H1 (cell line): Measurements from ENCODE around the gene TBC1D22A. TPM values are rescaled to one million over a fixed set of nuclear protein-coding genes. Genes with fewer than 3 reads are reported as not detected.

Experiments
- CTCF ChIA-PET: fragments of 300-600 bp; sonication (Branson Sonifier 250); formaldehyde crosslinking; loops from one replicate; lab custom pipeline; 2021; ENCODE audit not compliant: partially characterized antibody; lab: Charles Lee
- POLR2A ChIA-PET: fragments of 300-600 bp; sonication (Branson Sonifier 250); formaldehyde crosslinking; loops from one replicate; lab custom pipeline; 2021; ENCODE audit warnings: inconsistent platforms; ENCODE audit not compliant: partially characterized antibody; lab: Charles Lee
- DNase-seq, 2 experiments: peaks; one replicate each; pipeline versions ENCODE4 v3.0.0 to v3.0.0-alpha.2; 2010 to 2022; ENCODE audit warnings: low spot score in 2 of 2, low read depth in 1 of 2, mixed read lengths in 1 of 2
- FAIRE-seq: peaks from 2 replicates; lab custom pipeline; 2011; peaks lifted over from hg19 to GRCh38; lab: Jason Lieb, UNC
- H2AFZ ChIP-seq: 2 replicates; pipeline ENCODE4 v1.8.1; 2012; ENCODE audit warnings: low read length, inconsistent platforms
- H2AK5ac ChIP-seq: 2 replicates; pipeline ENCODE4 v1.6.1; 2013; ENCODE audit warnings: low read depth, low read length
- H2BK120ac ChIP-seq: replicated peaks from 2 replicates; pipeline ENCODE3; 2013; ENCODE audit warnings: low read depth, low read length, inconsistent platforms
- H2BK12ac ChIP-seq: 2 replicates; pipeline ENCODE4 v1.6.1; 2013; ENCODE audit warnings: low read depth, low read length
- H2BK15ac ChIP-seq: 2 replicates; pipeline ENCODE4 v1.6.1; 2013; ENCODE audit warnings: low read length
- H2BK20ac ChIP-seq: 2 replicates; pipeline ENCODE4 v1.6.1; 2013; ENCODE audit warnings: low read length
- H2BK5ac ChIP-seq: 2 replicates; pipeline ENCODE4 v1.6.1; 2013; ENCODE audit warnings: low read depth, low read length
- H3K14ac ChIP-seq: 2 replicates; pipeline ENCODE4 v1.6.1; 2013; ENCODE audit warnings: inconsistent platforms; ENCODE audit not compliant: insufficient read length
- H3K18ac ChIP-seq: 2 replicates; pipeline ENCODE4 v1.6.1; 2013; ENCODE audit warnings: low read length; ENCODE audit errors: extremely low read depth
- H3K23ac ChIP-seq: 2 replicates; pipeline ENCODE4 v1.6.1; 2013; ENCODE audit warnings: inconsistent platforms; ENCODE audit not compliant: insufficient read length
- H3K23me2 ChIP-seq: 2 replicates; pipeline ENCODE4 v1.6.1; 2013; ENCODE audit warnings: low read depth, low read length
- H3K27ac ChIP-seq: 2 replicates; pipeline ENCODE4 v1.6.1; 2011; ENCODE audit warnings: low read depth, low read length, inconsistent platforms
- H3K27me3 ChIP-seq, 4 experiments: replicated peaks in 1 of 4; 1 replicate in 1 of 4; 2 replicates in 3 of 4; pipeline versions ENCODE4 v1.6.1 to v1.8.1; 2011 to 2013; ENCODE audit warnings: low read length in 3 of 4, mild to moderate bottlenecking in 3 of 4, inconsistent platforms in 2 of 4, mixed read lengths in 2 of 4, moderate library complexity in 1 of 4; ENCODE audit not compliant: control insufficient read depth in 3 of 4, insufficient read depth in 3 of 4; ENCODE audit errors: extremely low read depth in 1 of 4
- H3K36me3 ChIP-seq, 4 experiments: 2 replicates each; pipeline versions ENCODE4 v1.6.1 to v1.8.1; 2011 to 2013; ENCODE audit warnings: mild to moderate bottlenecking in 4 of 4, low read length in 3 of 4, moderate library complexity in 2 of 4, control low read depth in 1 of 4, inconsistent platforms in 1 of 4; ENCODE audit not compliant: insufficient read depth in 4 of 4, control insufficient read depth in 2 of 4
- H3K4ac ChIP-seq: replicated peaks from 2 replicates; pipeline ENCODE3; 2013; ENCODE audit warnings: low read length, low read depth, mixed read lengths, inconsistent platforms; ENCODE audit not compliant: insufficient read length
- H3K4me1 ChIP-seq, 4 experiments: replicated peaks in 1 of 4; 1 replicate in 1 of 4; 2 replicates in 3 of 4; pipeline versions ENCODE4 v1.6.1 to v1.8.1; 2011 to 2013; ENCODE audit warnings: low read length in 3 of 4, inconsistent platforms in 2 of 4, mixed read lengths in 1 of 4; ENCODE audit not compliant: insufficient read depth in 4 of 4, control insufficient read depth in 3 of 4
- H3K4me2 ChIP-seq, 2 experiments: 2 replicates each; pipeline versions ENCODE4 v1.6.1 to v1.8.1; 2011 to 2013; ENCODE audit warnings: low read depth in 2 of 2, low read length in 2 of 2, control low read depth in 1 of 2, inconsistent platforms in 1 of 2, mild to moderate bottlenecking in 1 of 2; ENCODE audit not compliant: insufficient read depth in 1 of 2
- H3K4me3 ChIP-seq, 4 experiments: fragments of 200-600, 300-600 bp in 1 of 4; sonication (generic), shearing (Covaris generic), sonication (Bioruptor Twin) in 1 of 4; 2 replicates each; pipeline versions ENCODE4 v1.5.1 to v1.8.1; 2011 to 2016; ENCODE audit warnings: low read length in 4 of 4, low read depth in 3 of 4, control low read depth in 2 of 4, inconsistent platforms in 2 of 4, mild to moderate bottlenecking in 2 of 4, mixed read lengths in 1 of 4, moderate library complexity in 1 of 4; ENCODE audit not compliant: insufficient read depth in 2 of 4; ENCODE audit errors: extremely low read depth in 1 of 4
- H3K56ac ChIP-seq: replicated peaks from 2 replicates; pipeline ENCODE3; 2013; ENCODE audit warnings: low read depth, mild to moderate bottlenecking, mixed read lengths, low read length, inconsistent platforms; ENCODE audit not compliant: insufficient read length
- H3K79me1 ChIP-seq: 2 replicates; pipeline ENCODE4 v1.6.1; 2013; ENCODE audit warnings: low read depth, low read length, control low read depth
- H3K79me2 ChIP-seq, 2 experiments: 2 replicates each; pipeline versions ENCODE4 v1.6.1 to v1.8.1; 2012 to 2013; ENCODE audit warnings: low read length in 2 of 2, mild to moderate bottlenecking in 2 of 2, inconsistent platforms in 1 of 2; ENCODE audit not compliant: insufficient read depth in 2 of 2, control insufficient read depth in 1 of 2
- H3K9ac ChIP-seq, 4 experiments: replicated peaks in 1 of 4; 1 replicate in 1 of 4; 2 replicates in 3 of 4; pipeline versions ENCODE4 v1.6.1 to v1.8.1; 2011 to 2013; ENCODE audit warnings: low read depth in 3 of 4, low read length in 3 of 4, control low read depth in 2 of 4, mild to moderate bottlenecking in 2 of 4, moderate library complexity in 2 of 4, inconsistent platforms in 1 of 4; ENCODE audit errors: extremely low read depth in 1 of 4
- H3K9me3 ChIP-seq, 2 experiments: 2 replicates each; pipeline versions ENCODE4 v1.6.1 to v1.8.1; 2012 to 2013; ENCODE audit warnings: mild to moderate bottlenecking in 2 of 2, moderate library complexity in 2 of 2, control low read depth in 1 of 2, inconsistent platforms in 1 of 2, low read depth in 1 of 2, low read length in 1 of 2, mixed read lengths in 1 of 2; ENCODE audit not compliant: insufficient read depth in 2 of 2
- H4K20me1 ChIP-seq, 2 experiments: replicated peaks in 1 of 2; 2 replicates each; pipeline versions ENCODE3 to v1.8.1; 2011 to 2013; ENCODE audit warnings: inconsistent platforms in 2 of 2, low read length in 2 of 2, mild to moderate bottlenecking in 1 of 2; ENCODE audit not compliant: insufficient read depth in 2 of 2, control insufficient read depth in 1 of 2
- H4K5ac ChIP-seq: 2 replicates; pipeline ENCODE4 v1.6.1; 2013; ENCODE audit warnings: low read length, low read depth, mixed read lengths, inconsistent platforms; ENCODE audit not compliant: insufficient read length
- H4K8ac ChIP-seq: 2 replicates; pipeline ENCODE4 v1.8.0; 2013; ENCODE audit warnings: mild to moderate bottlenecking, moderate library complexity, low read length, inconsistent platforms; ENCODE audit not compliant: insufficient read depth; ENCODE audit errors: extremely low read depth
- H4K91ac ChIP-seq: replicated peaks from 2 replicates; pipeline ENCODE3; 2013; ENCODE audit warnings: low read length, mixed read lengths, inconsistent platforms; ENCODE audit not compliant: insufficient read length
- RFX5 ChIP-seq: IDR thresholded peaks from 2 replicates; pipeline ENCODE4 v1.6.1; 2011; ENCODE audit warnings: low read depth, low read length, improper control_type of control experiment, borderline replicate concordance
- SIN3A ChIP-seq, 2 experiments: IDR thresholded peaks in 1 of 2; conservative IDR thresholded peaks in 1 of 2; 2 replicates each; pipeline ENCODE4 v1.6.1; 2011 to 2012; ENCODE audit warnings: low read length in 2 of 2, improper control_type of control experiment in 1 of 2, low read depth in 1 of 2, mild to moderate bottlenecking in 1 of 2
- WGBS, 2 experiments: shearing (Covaris generic) in 1 of 2; methylation state at CpG; one replicate each; pipeline versions ENCODE4 v1.1.6 to v1.1.7; 2013 to 2015; ENCODE audit warnings: low lambda C conversion rate in 2 of 2, mixed read lengths in 2 of 2, inconsistent platforms in 1 of 2, low coverage in 1 of 2, missing lambda C conversion rate in 1 of 2; ENCODE audit not compliant: insufficient replicate concordance in 2 of 2, insufficient coverage in 1 of 2, insufficient read length in 1 of 2; ENCODE audit errors: extremely low coverage in 1 of 2, missing lambda C conversion rate in 1 of 2; 5-methylcytosine and 5-hydroxymethylcytosine counted together
- polyA plus RNA-seq, 7 experiments: library from polyadenylated mRNA; depleted of rRNA in 3 of 7; stranded (reverse) in 5 of 7; unstranded in 2 of 7; fragments of >200 nt in 5 of 7; fragments of 200-250 nt in 2 of 7; gene quantifications; 1 replicate in 5 of 7; 2 replicates in 1 of 7; 4 replicates in 1 of 7; pipeline versions ENCODE4 v1.2.1 to v1.2.3, GENCODE V29; 2011 to 2013; ENCODE audit warnings: missing spikeins in 2 of 7, mixed read lengths in 2 of 7
- total RNA-seq: library from RNA; stranded (reverse); fragmentation: NEBNext Ultra II Directional; extraction: Animal tissue kit (Norgen Biotek cat#: 25700); gene quantifications from 2 replicates; pipeline ENCODE4 v1.2.1, GENCODE V29; 2021
- TF ChIP-seq, protein P1 (sequence below), 3 experiments: IDR thresholded peaks; 1 replicate in 2 of 3; 2 replicates in 1 of 3; pipeline versions ENCODE4 v1.5.1 to v1.6.1; 2011; ENCODE audit warnings: low read length in 3 of 3, mild to moderate bottlenecking in 3 of 3, inconsistent platforms in 2 of 3, low read depth in 1 of 3, moderate library complexity in 1 of 3; ENCODE audit not compliant: insufficient read depth in 1 of 3; ENCODE audit errors: control extremely low read depth in 1 of 3

The TBC1D22A gene
- total and polyA plus RNA-seq, 2 of the 8 experiments (the other 6 are each of a cell fraction or from before 2014, with no cell fraction given) = 11.9 to 18.4 TPM

GRCh38 chr22:46992121-46992731 lies 229.8 kb downstream of the TBC1D22A start:
- no peaks in the 10 kb centered on the region for H4K20me1 ChIP-seq
- H3K9ac ChIP-seq = no peak overlapping the region
- POLR2A ChIA-PET = no interaction called here
- no peak overlapping the region for H3K4me3 ChIP-seq
- no peaks in the 10 kb centered on the region; the same call in 1 of the 2 replicates for H3K79me1 ChIP-seq
- no peak overlapping the region for H2BK120ac ChIP-seq
- CTCF ChIA-PET = interaction anchor here (1.0 to 2.3 kb wide), 4 partner anchors 20 to 166 kb away, joined by 3 to 9 read pairs (median 4); no protein-coding TSS in a partner anchor
- no peak overlapping the region for H3K4me2 ChIP-seq
- H2BK20ac ChIP-seq = no peak overlapping the region
- no peak overlapping the region for H2BK15ac ChIP-seq
- no peak overlapping the region for H3K14ac ChIP-seq
- no peak overlapping the region for H2BK12ac ChIP-seq
- peaks cover 0 to 2% (median 0%) of the 10 kb centered on the region in 4 experiments; a peak in 2 of 7 replicates for H3K4me1 ChIP-seq
- 0 out of 2 replicates have a peak, but pooled peaks cover 4% of the 10 kb centered on the region for H3K23me2 ChIP-seq
- no peak overlapping the region for H2AFZ ChIP-seq
- no peak for TF ChIP-seq RFX5
- TF ChIP-seq, protein P1, sequence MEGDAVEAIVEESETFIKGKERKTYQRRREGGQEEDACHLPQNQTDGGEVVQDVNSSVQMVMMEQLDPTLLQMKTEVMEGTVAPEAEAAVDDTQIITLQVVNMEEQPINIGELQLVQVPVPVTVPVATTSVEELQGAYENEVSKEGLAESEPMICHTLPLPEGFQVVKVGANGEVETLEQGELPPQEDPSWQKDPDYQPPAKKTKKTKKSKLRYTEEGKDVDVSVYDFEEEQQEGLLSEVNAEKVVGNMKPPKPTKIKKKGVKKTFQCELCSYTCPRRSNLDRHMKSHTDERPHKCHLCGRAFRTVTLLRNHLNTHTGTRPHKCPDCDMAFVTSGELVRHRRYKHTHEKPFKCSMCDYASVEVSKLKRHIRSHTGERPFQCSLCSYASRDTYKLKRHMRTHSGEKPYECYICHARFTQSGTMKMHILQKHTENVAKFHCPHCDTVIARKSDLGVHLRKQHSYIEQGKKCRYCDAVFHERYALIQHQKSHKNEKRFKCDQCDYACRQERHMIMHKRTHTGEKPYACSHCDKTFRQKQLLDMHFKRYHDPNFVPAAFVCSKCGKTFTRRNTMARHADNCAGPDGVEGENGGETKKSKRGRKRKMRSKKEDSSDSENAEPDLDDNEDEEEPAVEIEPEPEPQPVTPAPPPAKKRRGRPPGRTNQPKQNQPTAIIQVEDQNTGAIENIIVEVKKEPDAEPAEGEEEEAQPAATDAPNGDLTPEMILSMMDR (IDR thresholded peaks at IDR 0.05; ENCODE audit: control extremely low read depth in 1 of 3, insufficient read depth in 1 of 3, low read depth in 1 of 3, low read length in 3 of 3) = peak in 1 of 3 experiments; percentile 16; a peak in 1 of 4 replicates
- TF ChIP-seq SIN3A (conservative IDR thresholded peaks at IDR 0.05 in 1 of 2, IDR thresholded peaks at IDR 0.05 in 1 of 2; ENCODE audit: low read depth in 1 of 2, low read length in 2 of 2) = no peak
- H4K5ac ChIP-seq = no peak overlapping the region
- no peak for FAIRE-seq
- H4K8ac ChIP-seq = no peak overlapping the region
- WGBS, 2 experiments = 88% methylated on average over 22 of the region's 25 CpGs; no CpG with 5 or more reads in 1 of the 2 experiments
- no peaks in the 10 kb centered on the region for H3K79me2 ChIP-seq
- H3K27me3 ChIP-seq = no peaks in the 10 kb centered on the region
- no peaks in the 10 kb centered on the region for H3K36me3 ChIP-seq
- no peak overlapping the region for H2BK5ac ChIP-seq
- DNase-seq = no peak
- no peak overlapping the region for H3K18ac ChIP-seq
- H3K27ac ChIP-seq = no peak overlapping the region
- H3K56ac ChIP-seq = no peak overlapping the region
- no peak overlapping the region for H3K23ac ChIP-seq
- H3K9me3 ChIP-seq = no peaks in the 10 kb centered on the region
- no peak overlapping the region for H4K91ac ChIP-seq
- no peak overlapping the region for H3K4ac ChIP-seq
- no peak overlapping the region for H2AK5ac ChIP-seq
